Measurements from ENCODE around the gene FMNL2.

FMNL2 gene

DNA sequence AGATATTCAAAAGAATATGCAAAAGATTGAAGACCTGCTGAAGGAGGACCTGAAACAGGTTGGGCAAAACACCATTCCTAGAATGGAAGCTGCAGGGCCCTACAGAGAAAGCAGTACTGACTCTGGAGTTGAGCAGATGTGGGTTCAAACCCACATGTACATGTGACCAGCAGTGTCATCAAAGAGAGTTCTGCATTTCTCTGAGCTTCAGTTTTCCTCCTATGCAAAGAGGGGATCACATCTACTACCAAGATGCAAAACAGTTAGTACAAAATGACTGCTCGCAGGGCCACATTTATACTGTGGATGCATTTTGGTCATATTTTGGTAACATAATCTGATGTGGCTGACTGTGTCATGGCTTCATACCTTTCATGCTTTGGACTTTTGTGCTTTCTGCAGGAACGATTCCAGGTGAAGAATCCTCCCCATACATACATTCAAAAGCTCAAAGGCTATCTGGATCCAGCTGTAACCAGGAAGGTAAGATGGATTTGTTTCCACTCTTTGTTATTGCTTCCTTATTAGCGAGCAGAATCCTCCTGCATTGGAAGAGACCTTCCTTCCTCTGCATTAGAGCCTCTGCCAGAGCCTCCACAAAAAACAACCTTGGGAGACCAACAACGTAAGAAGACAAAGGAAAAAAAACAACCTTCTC lies 207.5 kb downstream of the FMNL2 start:
- no peak for DNase-seq

DNA sequence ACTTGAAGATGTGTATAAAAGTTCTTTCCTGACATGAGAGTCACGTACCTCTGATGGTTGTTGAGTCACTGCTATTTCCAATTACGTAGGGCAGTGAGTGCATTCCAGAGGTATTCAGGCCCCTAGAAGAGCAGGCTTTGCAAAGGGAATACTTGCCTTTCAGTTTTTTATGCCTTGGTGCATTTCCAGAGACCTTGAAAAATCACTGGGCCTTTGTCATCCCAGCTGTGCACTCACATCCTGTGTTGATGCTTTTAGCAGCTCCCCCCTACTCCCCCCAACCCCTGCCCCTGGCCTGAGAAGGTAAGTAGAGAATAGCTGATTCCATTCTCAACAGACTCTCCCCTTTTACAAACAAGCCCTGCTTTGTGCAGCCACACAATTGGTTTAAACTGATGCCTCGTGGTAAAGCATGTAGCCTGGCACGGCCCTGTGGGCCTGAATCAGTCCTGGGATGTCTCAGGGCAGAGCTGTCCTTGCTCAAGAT lies 208.1 kb downstream of the FMNL2 start:
- DNase-seq: no peak

DNA sequence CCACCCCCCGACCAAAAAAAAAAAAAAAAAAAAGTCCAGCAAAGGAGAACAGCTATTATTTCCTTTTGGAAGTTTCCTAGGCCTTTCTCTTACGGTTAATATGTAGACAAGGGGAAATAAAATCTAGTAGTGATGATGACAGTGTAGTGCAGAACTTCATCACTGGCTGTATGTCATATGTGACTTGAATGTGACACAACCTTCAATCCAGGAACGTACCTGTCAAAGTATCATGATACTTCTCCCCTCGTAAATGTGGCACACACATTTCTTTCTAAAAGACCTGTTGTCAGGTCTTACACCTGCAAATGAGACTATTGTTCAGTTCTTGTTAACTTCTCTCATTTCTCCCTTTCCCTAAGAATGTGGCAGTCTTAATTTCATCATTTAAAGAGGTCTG lies 208.7 kb downstream of the FMNL2 start:
- DNase-seq: no peak

DNA sequence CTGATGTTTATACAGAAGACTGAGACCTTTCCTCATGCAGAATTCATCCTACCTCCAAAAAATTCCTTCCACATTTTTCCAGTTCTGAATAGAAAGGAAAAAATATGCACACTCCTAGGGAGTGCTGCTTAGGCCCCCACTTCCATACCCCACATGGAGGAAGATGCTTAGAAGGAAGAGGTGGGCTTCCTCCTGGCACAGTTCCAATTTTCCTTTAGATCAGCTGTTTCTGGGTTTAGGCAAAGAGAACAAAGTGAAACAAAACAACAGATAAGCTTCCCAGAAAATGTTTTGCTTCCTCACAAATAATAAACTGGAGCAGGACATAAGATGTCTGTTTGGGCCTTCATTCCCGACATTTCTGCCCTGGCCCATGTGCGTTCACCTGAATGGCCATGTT lies 209.7 kb downstream of the FMNL2 start:
- DNase-seq: no peak

DNA sequence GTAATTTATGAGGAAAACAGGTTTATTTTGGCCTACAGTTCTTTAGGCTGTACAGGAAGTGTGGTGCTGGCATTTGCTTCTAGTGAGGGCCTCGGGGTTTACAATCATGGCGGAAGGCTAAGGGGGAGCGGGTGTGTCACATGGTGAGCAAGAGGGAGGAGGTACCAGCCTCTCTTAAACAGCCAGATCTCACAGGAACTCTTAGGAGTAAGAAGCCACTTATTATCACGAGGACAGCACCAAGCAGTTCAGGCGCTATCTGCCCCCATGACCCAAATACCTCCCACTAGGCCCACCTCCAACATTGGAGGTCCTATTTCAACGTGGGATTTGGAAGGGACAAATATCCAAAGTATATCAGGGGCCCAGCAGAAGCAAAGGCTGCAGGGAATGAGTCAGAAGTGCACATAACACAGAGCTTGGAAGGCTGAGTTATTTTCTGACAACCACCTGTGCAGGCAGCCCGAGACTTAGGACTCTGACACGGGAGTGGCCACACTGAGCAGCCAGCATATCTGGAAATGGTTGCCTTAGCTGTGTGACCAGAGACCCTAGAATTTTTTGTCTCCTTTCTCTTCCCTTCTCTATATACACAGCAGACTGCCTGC lies 211.4 kb downstream of the FMNL2 start:
- DNase-seq: no peak

DNA sequence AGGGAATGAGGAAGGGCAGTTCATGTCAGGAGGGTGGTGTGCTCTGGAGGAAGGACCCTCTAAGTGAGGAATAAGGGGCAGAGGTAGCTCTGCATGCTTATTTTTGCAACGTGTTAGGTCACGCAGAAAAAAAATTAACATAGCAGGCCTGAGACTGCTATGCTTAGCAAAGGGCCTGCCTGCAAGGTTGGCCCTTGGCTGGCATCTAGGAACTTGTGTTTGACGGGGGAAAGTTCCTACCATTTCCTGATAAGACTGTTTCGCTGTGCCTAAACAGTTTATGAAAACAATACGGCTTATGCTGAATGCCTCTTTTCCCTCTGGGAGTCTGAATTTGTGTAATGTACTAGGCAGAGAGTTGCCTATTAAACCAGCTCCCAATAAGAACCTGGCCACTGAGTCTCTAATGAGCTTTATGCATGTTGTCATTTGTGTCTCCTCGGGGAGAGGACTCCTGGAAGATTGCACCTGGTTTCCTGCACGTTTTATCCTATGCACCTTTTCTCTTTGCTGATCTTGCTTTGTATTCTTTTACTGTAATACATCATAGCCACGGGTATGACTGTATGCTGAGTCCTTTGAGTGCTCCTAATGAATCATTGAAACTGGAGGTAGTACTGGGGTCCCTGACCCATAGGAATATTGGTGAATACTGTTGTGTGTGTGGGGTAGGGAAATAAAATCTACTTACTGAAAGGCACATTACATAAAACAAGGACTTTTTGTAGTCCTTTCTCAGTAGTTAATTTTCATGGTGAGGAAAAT lies 213.3 kb downstream of the FMNL2 start:
- no peak for DNase-seq

DNA sequence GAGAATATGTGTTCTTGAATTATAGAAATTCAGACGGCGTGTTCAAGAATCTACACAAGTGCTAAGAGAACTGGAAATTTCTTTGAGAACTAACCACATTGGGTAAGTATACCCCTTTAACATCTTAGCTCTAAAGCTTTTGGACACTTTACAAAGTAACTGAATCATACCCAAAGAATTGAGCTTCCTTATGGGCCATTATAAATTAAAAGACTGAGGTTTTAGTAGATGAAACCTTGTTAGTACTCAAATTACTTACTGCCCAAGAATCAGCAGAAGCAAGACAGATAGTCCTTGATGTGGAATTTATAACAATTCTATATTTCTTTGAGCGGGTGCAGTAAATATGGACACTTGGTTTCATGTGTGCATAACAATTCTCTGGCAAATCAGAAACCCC lies 214.0 kb downstream of the FMNL2 start:
- no peak for DNase-seq

DNA sequence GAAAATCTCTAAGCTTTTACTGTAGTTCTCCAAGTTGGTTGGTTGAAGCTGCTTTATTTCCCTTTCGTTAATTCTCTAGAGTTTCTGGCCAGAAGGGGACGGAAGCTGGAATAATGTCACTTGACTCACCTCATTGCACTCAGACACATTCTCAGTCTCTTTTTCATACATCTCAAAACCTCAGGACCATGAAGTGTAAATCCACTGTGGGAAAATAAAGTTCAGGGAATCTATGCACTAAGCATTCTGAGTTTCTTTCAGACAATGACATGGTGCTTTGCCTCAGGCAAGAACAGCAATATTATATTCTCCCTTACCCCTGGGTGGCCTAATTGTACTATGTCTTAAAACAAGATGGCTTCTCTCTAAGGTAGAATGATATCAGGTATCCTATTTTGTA lies 214.4 kb downstream of the FMNL2 start:
- no peak for DNase-seq

DNA sequence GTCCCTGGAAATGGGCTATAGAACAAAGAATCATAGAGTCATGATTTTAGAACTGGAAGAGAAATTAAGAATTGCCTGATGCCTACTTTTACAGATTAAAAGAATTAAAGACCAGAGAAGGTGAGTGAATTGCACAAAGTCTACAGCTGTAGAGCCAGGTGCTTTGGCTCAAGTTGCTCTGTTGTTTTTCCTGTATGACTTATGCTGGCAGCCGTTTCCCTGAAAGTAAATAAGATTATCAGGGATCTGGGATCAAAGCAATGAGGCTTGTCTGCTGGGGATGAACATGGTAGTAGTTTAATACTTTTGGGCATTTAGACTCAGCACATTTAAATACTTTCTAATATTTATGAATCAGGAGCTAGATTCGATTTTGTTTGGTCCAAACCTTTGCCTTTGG lies 215.4 kb downstream of the FMNL2 start:
- no peak for DNase-seq

DNA sequence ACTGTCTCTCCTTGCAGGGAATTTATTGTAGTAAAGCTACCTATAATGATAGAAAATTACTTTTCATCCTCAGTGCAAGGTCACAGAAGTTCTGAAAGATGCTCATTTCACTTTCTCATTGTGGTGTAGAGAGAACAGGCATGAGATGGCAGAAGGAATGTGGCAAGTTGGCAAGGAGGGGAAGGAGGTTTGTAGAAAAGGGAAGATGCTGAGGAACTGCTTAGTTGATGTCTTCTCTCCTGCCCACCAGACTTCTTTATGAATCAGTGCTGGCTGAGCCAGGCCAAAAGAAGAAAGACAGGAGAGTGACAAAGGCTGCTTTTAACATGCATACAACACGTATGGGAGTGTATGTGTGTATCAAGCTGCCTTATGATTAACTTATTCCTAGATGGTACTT lies 217.9 kb downstream of the FMNL2 start:
- no peak for DNase-seq

DNA sequence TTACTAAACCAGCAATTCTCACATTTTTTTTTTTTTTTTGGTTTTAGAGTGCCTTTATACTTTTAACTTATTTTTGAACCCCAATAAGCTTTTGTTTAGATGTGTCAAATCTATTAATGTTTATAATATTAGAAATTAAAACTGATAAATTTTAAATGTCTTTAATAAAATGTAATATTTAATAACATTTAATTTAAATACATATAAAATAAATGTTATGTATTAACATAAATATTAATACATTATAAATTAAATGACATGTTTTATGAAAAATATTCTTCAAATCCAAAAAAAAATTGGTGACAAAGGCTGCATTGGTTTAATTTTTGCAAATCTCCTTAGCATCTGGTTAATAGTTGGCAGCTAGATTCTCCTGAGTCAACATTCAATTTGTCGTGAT lies 218.5 kb downstream of the FMNL2 start:
- DNase-seq: no peak

DNA sequence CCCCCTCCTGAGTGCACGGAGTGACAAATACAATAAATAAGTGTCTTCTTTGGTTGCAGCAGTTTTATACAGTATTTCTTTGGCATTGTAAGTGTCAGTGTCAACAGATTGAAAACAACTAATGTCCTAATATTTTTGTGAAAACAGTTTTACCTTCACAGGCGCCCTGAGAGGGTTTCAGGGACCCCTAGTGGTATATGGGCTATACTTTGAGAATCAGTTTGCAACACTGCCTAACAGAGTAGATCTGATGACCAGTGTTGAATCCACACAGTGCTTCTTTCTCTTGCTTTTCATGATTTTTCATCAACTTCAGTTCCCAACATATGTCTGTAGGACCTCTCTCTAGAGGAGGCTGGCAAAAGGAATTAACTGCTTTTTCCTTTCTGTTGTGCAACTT lies 220.1 kb downstream of the FMNL2 start:
- DNase-seq: no peak

DNA sequence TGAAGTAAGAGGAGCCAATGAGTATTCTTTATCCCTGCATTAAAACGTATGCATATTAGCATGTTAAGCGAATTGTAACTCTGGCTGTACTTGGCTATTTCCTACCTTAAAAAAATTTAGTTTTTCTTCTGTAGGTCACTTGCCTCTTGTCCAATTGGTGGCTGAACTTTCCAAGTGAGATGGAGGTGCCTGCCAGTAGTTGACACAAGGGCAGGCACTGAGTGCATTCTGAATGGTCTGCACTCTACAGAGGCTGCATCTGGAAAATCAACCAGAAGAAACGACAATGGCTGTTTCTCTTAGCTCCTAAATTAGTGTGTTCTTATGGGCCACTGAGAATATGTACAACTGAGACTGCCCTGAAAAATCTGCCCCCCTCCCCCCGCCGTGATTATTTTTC lies 221.5 kb downstream of the FMNL2 start:
- DNase-seq: no peak

DNA sequence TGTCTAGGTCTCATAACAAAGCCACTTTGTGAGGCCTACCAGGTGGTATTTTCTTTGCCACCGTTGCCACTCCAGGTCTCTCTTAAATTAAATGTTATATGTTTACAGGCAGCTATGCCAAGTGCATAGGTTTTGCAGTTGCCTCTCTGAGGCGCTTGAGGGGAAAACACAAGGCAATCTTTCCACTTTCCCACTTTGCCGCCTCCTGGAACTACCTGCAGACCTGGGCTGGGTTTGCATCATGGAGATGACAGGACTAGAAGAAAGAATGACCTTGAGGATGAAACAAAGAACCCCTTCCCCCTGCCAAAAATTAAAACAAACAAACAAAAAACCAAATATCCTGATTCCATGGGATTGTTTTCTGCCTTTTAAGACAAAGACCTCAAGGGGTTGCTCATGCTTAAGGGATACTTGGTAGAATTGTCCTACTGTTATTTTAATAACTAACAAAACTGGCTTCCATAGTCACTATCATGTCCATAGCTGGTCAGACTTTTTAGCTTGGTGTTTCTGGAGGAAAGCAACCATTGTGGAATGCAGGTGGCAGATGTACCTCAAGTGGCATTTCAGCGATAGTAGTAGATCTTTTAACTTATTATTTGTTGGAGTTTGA lies 222.4 kb downstream of the FMNL2 start:
- no peak for DNase-seq

DNA sequence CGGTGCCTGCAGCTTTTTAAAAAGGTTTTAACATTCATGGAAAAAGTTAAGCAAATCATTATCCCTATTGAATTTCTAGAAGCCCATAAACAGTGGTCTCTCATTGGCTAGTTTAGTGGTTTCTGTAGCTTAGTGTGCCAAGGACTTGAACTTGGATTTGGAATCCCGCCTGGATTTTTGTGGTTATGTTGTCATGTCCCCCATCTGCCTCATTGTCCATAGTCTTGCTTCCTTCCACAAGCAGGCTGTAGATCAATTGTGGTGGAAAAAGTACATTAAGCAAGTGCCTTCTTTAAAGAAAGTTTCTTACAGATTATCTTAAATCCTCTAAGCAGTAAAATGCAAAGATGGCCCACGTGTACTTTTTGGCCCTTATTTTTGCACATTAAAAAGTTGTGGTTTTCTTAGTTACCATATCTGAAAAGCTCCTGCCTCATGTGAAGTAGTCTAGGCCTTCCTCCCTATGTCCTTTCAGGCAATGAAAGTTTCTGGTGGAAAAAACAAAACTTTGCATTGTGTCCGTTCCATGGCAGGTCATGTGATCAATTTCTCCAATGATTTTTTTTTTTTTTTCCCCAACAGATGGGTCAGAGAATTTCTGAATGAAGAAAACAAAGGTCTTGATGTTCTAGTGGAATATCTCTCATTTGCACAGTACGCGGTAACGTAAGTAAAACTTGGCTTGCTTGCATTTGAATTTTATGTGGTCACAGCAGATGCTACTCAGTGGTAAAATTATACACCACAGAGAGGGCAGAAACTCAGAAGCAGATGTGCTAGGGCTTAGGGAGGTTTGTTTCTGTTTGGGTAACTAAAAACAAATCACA lies 223.4 kb downstream of the FMNL2 start:
- no peak for DNase-seq

DNA sequence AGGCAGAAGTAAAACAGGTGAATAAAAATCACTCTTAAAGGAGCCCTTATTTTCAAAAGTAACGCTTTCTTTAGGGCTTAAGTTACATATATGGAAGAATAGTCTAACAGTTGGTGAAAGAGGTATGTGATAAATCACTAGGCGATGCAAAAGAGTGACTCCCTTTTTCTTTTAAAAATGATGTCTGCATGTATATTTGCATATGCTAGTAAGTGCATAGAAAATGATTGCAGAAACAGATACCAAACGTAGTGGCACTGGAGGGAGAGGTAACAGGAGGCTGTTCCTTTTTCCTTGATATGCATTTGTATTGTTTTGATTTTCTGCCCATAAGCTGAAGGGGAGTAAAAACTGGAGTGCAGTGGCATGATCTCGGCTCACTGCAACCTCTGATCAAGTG lies 224.0 kb downstream of the FMNL2 start:
- no peak for DNase-seq

DNA sequence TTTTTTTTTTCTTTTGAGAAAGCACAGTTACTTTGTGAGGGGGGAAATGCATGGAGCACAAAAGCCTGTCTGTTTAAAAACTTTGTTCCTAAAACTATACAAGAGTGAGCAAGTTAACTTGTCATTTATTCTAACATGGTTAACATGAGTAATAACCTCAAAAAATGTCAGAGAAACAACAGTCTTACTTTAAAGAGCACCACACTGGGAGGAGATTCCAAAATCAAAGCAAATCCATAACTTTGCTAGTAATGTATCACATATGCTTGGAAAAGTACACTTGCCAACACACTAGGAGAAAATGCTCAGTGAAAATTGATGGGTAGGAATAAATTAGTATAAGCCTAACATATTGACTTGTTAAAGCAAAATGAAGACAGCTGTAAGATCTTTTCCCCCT lies 225.2 kb downstream of the FMNL2 start:
- DNase-seq: no peak

DNA sequence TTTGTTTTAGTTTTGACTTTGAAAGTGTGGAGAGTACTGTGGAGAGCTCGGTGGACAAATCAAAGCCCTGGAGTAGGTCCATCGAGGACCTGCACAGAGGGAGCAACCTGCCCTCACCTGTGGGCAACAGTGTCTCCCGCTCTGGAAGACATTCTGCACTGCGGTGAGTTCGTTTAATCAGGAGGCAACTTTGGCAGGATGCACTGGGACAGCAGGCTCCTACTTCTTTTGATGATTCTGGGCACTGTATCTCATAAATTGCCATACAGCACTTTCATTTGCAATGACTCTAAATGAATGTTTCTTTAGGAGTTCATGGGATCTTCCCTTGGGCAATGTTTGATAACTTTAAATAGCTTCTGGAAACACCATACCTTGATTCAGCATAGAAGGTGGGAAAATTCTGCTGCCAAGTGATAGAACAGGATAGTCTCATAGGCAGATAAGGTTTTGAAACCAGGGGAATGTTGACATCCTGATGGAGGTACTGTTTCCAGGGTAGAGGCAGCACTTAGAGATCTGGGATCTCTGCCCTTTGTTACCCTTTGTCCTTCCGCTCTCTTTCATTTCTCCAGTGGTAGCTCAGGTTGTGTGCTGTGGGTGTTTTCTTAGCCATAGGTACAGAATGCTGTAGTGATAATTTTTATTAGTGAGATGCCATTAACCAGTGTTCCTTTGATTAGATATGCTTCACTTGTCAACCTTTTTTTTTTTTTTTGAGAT lies 226.1 kb downstream of the FMNL2 start:
- DNase-seq: no peak

DNA sequence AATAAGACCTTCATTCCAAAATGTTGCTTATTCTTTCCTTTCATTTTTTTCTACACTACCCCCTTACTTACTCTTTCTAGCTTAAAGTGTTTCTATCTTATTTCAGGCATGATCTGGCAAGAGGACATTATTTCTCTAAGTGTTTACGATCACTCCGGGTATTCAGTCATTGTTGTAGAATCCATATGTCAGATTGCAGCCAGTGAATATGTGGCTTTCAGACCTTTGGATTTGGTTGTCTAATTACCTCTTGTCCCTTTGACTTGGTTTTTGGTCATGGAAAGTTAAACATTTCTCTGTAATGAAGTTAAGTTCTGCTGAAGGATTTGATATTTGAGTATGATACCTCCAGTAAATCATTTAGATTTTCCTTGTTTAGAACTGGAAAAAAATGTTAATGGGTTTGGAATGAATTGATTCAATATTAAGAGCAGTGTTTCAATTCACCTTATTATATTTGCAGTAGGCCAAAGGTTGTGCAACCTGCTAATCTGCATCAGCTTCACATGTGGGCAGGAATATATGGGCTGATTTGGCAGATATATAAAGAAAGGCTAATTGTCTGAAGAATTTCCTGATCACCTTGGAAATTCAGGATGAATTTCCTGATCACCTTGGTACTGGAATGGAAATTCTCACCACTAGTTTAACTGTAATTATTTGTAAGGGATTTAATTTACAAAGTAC lies 227.4 kb downstream of the FMNL2 start:
- no peak for DNase-seq

DNA sequence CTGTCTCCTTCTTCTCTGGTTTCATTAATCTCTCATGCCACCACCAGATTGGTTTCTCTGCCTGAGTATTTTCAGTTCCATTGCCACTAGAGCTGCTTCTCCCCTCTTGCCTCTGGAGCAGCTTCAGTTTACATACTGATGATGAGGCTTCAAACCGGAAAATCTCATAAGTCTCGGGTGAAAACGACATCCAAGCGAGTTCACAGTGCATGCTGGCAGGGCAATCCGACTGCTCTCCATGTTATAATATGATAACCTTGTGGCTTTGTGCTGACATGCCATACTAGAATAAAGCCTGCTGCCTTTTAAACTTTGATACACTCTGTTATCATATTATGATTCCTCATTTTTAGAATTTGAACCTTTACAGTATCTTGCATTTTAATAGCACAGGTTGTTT lies 228.8 kb downstream of the FMNL2 start:
- DNase-seq: no peak

DNA sequence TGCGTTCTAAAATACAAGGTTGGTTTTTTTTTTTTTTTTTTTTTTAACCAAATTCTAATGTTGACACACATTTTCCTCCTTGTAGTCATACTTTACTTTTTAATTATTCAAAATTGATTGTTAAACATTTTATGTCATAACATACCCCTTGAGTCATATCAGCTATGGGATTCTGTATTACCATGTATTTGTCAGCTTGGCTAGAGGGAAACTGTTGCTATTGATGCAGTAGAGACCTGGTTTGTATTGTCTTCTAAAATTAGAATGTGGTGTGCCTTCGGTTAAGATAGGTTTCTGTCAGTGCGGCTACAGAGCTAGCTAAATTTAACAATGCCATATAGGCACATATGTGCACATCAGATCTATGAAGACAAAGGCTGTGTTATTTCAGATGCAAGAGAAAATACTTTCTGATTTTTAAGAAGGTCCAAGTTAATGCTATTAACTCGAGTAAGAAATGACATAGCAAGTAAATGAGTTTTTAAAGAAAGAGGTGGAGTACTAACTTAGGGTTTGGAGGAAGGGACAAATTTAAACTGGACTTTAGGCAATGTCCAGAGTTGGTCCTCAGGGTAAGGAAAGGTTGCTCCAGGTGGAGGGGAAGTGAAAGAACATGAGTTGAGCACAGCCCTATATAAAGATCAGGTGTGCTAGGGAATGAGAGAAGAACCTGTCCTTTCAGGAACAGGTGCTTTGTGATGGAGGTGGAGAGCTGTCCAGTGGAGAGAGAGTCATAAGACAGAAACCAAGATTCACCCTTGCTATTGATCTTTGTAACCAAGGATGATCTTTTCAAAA lies 230.0 kb downstream of the FMNL2 start:
- no peak for DNase-seq
